MM.1S (cell line): ENCODE results near the gene COL27A1.

Experiments
- DNase-seq: peaks from one replicate; pipeline ENCODE4 v3.0.0-alpha.2; 2015
- H2AFZ ChIP-seq: fragments of 300-600 bp; sonication (generic); 2 replicates; pipeline ENCODE4 v1.6.0; 2016; ENCODE audit warnings: antibody characterized with exemption, low read length
- H3F3A ChIP-seq: fragments of 300-600 bp; sonication (generic); 2 replicates; pipeline ENCODE4 v1.6.1; 2016; ENCODE audit warnings: mild to moderate bottlenecking, antibody characterized with exemption, low read length, moderate library complexity, mixed read lengths; ENCODE audit not compliant: insufficient read depth
- H3K27ac ChIP-seq: fragments of 300-600 bp; sonication (generic); 2 replicates; pipeline ENCODE4 v1.5.1; 2016; ENCODE audit warnings: mild to moderate bottlenecking, low read length
- H3K27me3 ChIP-seq: fragments of 300-600 bp; sonication (generic); replicated peaks from 2 replicates; pipeline ENCODE4 v1.6.0; 2016; ENCODE audit warnings: low read length; ENCODE audit not compliant: insufficient read depth
- H3K36me3 ChIP-seq: fragments of 300-600 bp; sonication (generic); replicated peaks from 2 replicates; pipeline ENCODE4 v1.6.1; 2016; ENCODE audit warnings: mild to moderate bottlenecking, low read length, mixed read lengths; ENCODE audit not compliant: insufficient read depth
- H3K4me1 ChIP-seq: fragments of 300-600 bp; sonication (generic); 2 replicates; pipeline ENCODE4 v1.6.1; 2016; ENCODE audit warnings: low read length, mixed read lengths
- H3K4me2 ChIP-seq: fragments of 300-600 bp; sonication (generic); 2 replicates; pipeline ENCODE4 v1.6.0; 2016; ENCODE audit warnings: low read depth, low read length
- H3K4me3 ChIP-seq: fragments of 300-600 bp; sonication (generic); 2 replicates; pipeline ENCODE4 v1.5.1; 2016; ENCODE audit warnings: low read length, mixed read lengths
- H3K79me2 ChIP-seq: fragments of 300-600 bp; sonication (generic); 2 replicates; pipeline ENCODE4 v1.6.1; 2016; ENCODE audit warnings: mixed run types, low read length, mixed read lengths
- H3K9ac ChIP-seq: fragments of 300-600 bp; sonication (generic); 2 replicates; pipeline ENCODE4 v1.6.1; 2016; ENCODE audit warnings: low read length, mixed read lengths
- H3K9me2 ChIP-seq: fragments of 300-600 bp; sonication (generic); replicated peaks from 2 replicates; pipeline ENCODE4 v1.6.1; 2016; ENCODE audit warnings: mild to moderate bottlenecking, low read length, mixed read lengths; ENCODE audit not compliant: insufficient read depth
- H3K9me3 ChIP-seq: fragments of 300-600 bp; sonication (generic); replicated peaks from 2 replicates; pipeline ENCODE4 v1.6.1; 2016; ENCODE audit warnings: mild to moderate bottlenecking, low read length, mixed read lengths; ENCODE audit not compliant: insufficient read depth
- H4K20me1 ChIP-seq: fragments of 300-600 bp; sonication (generic); 2 replicates; pipeline ENCODE4 v1.6.1; 2016; ENCODE audit warnings: mild to moderate bottlenecking, low read length, moderate library complexity, mixed read lengths; ENCODE audit not compliant: insufficient read depth
- EZH2 ChIP-seq: fragments of 300-600 bp; sonication (generic); optimal IDR thresholded peaks from 2 replicates; pipeline ENCODE3; 2017; ENCODE audit warnings: low read depth, mild to moderate bottlenecking, antibody characterized with exemption, low read length, mixed read lengths
- EZH2phosphoT487 ChIP-seq: fragments of 300-600 bp; sonication (generic); IDR thresholded peaks from 2 replicates; pipeline ENCODE4 v1.6.1; 2018; ENCODE audit warnings: antibody characterized with exemption, low read length
- TF ChIP-seq, protein P1 (sequence below): fragments of 300-600 bp; sonication (generic); IDR thresholded peaks from 2 replicates; pipeline ENCODE4 v1.5.1; 2016; ENCODE audit warnings: antibody characterized with exemption, low read length, mixed read lengths

The COL27A1 gene

DNA sequence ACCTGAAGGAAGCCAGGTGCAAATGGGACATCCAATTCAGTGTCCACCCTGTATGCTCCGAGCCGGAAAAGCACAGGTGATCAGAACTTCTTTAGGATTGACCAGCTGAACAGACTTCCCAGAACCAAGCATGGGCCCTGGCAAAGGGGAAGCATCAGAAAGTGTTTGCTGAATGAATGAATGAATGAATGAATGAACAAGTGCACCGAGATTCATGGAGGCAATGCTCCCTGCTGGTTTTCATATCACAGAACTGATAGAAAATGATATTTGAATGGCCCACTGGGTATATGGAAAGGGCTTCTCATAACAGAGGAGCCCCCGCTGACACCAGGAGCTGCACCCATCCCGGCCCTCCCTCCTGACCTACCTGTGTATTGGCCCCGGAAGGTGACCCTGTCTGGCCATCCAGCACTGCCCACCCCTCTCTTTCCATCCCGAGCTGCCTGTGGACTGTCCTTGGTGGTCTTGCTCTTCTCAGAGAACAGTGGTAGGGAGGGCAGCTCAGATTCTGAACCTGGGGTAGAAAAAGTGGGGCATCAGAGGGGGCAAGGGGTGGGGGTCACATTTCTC is 190.2 kb downstream of the COL27A1 start:
- TF ChIP-seq, protein P1, sequence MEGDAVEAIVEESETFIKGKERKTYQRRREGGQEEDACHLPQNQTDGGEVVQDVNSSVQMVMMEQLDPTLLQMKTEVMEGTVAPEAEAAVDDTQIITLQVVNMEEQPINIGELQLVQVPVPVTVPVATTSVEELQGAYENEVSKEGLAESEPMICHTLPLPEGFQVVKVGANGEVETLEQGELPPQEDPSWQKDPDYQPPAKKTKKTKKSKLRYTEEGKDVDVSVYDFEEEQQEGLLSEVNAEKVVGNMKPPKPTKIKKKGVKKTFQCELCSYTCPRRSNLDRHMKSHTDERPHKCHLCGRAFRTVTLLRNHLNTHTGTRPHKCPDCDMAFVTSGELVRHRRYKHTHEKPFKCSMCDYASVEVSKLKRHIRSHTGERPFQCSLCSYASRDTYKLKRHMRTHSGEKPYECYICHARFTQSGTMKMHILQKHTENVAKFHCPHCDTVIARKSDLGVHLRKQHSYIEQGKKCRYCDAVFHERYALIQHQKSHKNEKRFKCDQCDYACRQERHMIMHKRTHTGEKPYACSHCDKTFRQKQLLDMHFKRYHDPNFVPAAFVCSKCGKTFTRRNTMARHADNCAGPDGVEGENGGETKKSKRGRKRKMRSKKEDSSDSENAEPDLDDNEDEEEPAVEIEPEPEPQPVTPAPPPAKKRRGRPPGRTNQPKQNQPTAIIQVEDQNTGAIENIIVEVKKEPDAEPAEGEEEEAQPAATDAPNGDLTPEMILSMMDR, result no peak
- no peak for TF ChIP-seq EZH2phosphoT487
- TF ChIP-seq EZH2, result no peak
- Histone ChIP-seq H2AFZ (no peak overlapping the region), H3F3A (no peaks in the 10 kb centered on the region; the same call in 1 of the 2 replicates), H3K9ac (no peak overlapping the region), H3K27me3 (no peaks in the 10 kb centered on the region), H3K27ac (no peak overlapping the region), H3K4me3 (no peak overlapping the region), H3K9me2 (no peaks in the 10 kb centered on the region), H3K79me2 (no peaks in the 10 kb centered on the region), H4K20me1 (no peaks in the 10 kb centered on the region), H3K36me3 (peaks cover 28% of the 10 kb centered on the region), H3K4me1 (no peaks in the 10 kb centered on the region), H3K9me3 (no peaks in the 10 kb centered on the region), H3K4me2 (no peak overlapping the region)
- DNase-seq, result no peak

DNA sequence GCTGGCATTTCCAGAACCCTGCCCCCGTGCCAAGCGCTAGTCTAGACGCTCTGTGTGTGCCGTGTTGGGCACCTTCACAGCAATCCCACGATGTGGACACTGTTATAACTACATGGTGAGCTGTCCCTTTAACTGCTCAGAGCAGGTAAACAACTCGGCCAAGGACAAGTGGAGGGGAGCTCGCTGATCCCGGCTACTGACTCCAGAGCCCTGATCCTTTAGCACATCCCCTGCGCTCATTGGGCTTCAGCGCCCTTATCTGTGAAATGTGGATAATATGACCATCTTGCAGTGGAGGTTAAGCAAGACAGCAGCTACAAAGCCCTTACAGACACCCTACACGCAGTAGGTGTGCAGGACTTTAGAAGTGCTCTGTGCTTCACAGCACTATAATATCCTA is 190.8 kb downstream of the COL27A1 start:
- no peak for DNase-seq
- H4K20me1 ChIP-seq, result no peaks in the 10 kb centered on the region
- TF ChIP-seq EZH2phosphoT487 (no peak), EZH2 (no peak)
- TF ChIP-seq, protein P1, result no peak
- H3K4me3 ChIP-seq, result no peak overlapping the region
- no peak overlapping the region for H3K9ac ChIP-seq
- peaks cover 25% of the 10 kb centered on the region for H3K36me3 ChIP-seq
- H3K79me2 ChIP-seq, result peaks cover 3% of the 10 kb centered on the region; the same call in 1 of the 2 replicates
- no peak overlapping the region for H2AFZ ChIP-seq
- no peaks in the 10 kb centered on the region for H3K4me1 ChIP-seq
- no peaks in the 10 kb centered on the region; the same call in 1 of the 2 replicates for H3F3A ChIP-seq
- H3K27me3 ChIP-seq, result no peaks in the 10 kb centered on the region
- no peak overlapping the region for H3K27ac ChIP-seq
- no peak overlapping the region for H3K4me2 ChIP-seq
- no peaks in the 10 kb centered on the region for H3K9me3 ChIP-seq
- H3K9me2 ChIP-seq, result no peaks in the 10 kb centered on the region

DNA sequence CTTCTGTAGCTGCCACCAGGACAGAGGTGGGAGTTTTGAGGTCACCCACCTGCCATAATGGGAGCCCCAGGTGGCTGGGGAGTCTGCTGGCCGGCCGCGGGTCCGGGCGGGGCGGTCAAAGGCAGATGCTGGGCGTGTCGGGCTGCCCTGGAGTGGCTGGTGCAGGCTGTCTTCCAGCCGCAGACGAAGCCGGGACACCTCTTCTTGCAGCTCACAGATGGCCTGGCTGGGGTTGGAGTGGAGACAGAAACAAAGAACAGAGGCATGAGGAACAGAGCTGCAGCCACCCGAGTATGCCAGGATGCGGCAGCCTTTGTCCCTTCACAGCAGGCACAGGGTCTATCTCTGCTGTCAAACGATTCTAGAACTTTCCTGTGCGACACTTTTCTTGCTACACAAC is 192.3 kb downstream of the COL27A1 start:
- Histone ChIP-seq H4K20me1 (no peaks in the 10 kb centered on the region), H3K4me2 (no peak overlapping the region), H3K9me3 (no peaks in the 10 kb centered on the region), H3F3A (no peaks in the 10 kb centered on the region), H3K79me2 (peaks cover 5% of the 10 kb centered on the region; the same call in 1 of the 2 replicates), H3K4me1 (no peaks in the 10 kb centered on the region), H3K4me3 (no peak overlapping the region), H2AFZ (no peak overlapping the region), H3K9me2 (no peaks in the 10 kb centered on the region), H3K27ac (no peak overlapping the region), H3K36me3 (peaks cover 23% of the 10 kb centered on the region), H3K9ac (no peak overlapping the region), H3K27me3 (no peaks in the 10 kb centered on the region)
- no peak for DNase-seq
- TF ChIP-seq, protein P1, result no peak
- TF ChIP-seq EZH2phosphoT487, result no peak
